CD4-positive, CD25-positive, alpha-beta regulatory T cell (primary cell): ENCODE data around the gene ARHGEF11. TPM values are rescaled to one million over a fixed set of nuclear protein-coding genes. Genes with fewer than 3 reads are reported as not detected.
"Not testable (repeated sequence)": the region's sequence is repeated elsewhere in the genome, so short reads cannot be mapped to it uniquely, and the experiment has no call there.

Experiments used
- ATAC-seq, 2 donors: fragments of 150-1000 bp; cut with Tn5 transposase; one replicate each; pipeline ENCODE4 v1.10.0; 2021; ENCODE audit warnings: low read depth in 2 of 2, moderate number of reproducible peaks in 2 of 2, moderate library complexity in 1 of 2
- DNase-seq, 3 donors: peaks; one replicate each; pipeline versions ENCODE4 v3.0.0 to v3.0.0-alpha.2; 2012 to 2022; ENCODE audit warnings: mixed read lengths in 1 of 3
- H3K27ac ChIP-seq: one replicate; pipeline ENCODE4 v1.7.0; 2013; ENCODE audit warnings: mild to moderate bottlenecking, low read length; ENCODE audit not compliant: insufficient read depth, poor library complexity, severe bottlenecking
- H3K27me3 ChIP-seq: one replicate; pipeline ENCODE4 v1.7.0; 2013; ENCODE audit warnings: low read length; ENCODE audit not compliant: control insufficient read depth, insufficient read depth
- H3K36me3 ChIP-seq: one replicate; pipeline ENCODE4 v1.7.0; 2013; ENCODE audit warnings: mild to moderate bottlenecking, low read length, moderate library complexity; ENCODE audit not compliant: control insufficient read depth, insufficient read depth
- H3K4me1 ChIP-seq: 2 replicates; pipeline ENCODE4 v1.7.0; 2013; ENCODE audit warnings: mild to moderate bottlenecking, low read length; ENCODE audit not compliant: insufficient read depth, control insufficient read depth, poor library complexity, severe bottlenecking
- H3K4me3 ChIP-seq: one replicate; pipeline ENCODE4 v1.7.0; 2013; ENCODE audit warnings: low read depth, mild to moderate bottlenecking, low read length, moderate library complexity
- H3K9me3 ChIP-seq, 2 experiments: 1 replicate in 1 of 2; 2 replicates in 1 of 2; pipeline ENCODE4 v1.7.0; 2013; ENCODE audit warnings: low read length in 2 of 2, mild to moderate bottlenecking in 1 of 2, moderate library complexity in 1 of 2; ENCODE audit not compliant: control insufficient read depth in 2 of 2
- H3K27ac Mint-ChIP-seq, 3 donors: one replicate each; pipeline ENCODE4 v1.8.0; 2020 to 2022; ENCODE audit warnings: mild to moderate bottlenecking in 3 of 3, mixed read lengths in 3 of 3, moderate library complexity in 2 of 3
- H3K27me3 Mint-ChIP-seq: one replicate; pipeline ENCODE4 v1.8.0; 2022; ENCODE audit warnings: mild to moderate bottlenecking, mixed read lengths
- H3K36me3 Mint-ChIP-seq: one replicate; pipeline ENCODE4 v1.8.0; 2020; ENCODE audit warnings: mixed read lengths
- H3K4me1 Mint-ChIP-seq, 4 donors: one replicate each; pipeline ENCODE4 v1.8.0; 2020 to 2022; ENCODE audit warnings: mixed read lengths in 4 of 4, mild to moderate bottlenecking in 1 of 4
- H3K4me3 Mint-ChIP-seq, 4 donors: one replicate each; pipeline ENCODE4 v1.8.0; 2020 to 2022; ENCODE audit warnings: mild to moderate bottlenecking in 4 of 4, mixed read lengths in 4 of 4, moderate library complexity in 3 of 4
- H3K9me3 Mint-ChIP-seq, 7 donors: one replicate each; pipeline ENCODE4 v1.8.0; 2020 to 2022; ENCODE audit warnings: mixed read lengths in 7 of 7, mild to moderate bottlenecking in 3 of 7, moderate library complexity in 2 of 7
- polyA plus RNA-seq, 4 donors: library from polyadenylated mRNA; unstranded; fragments of 300-500 nt; fragmentation: Illumina TruSeq; gene quantifications; one replicate each; pipeline ENCODE4 v1.2.3, GENCODE V29; 2021
- total RNA-seq: library from RNA; stranded (reverse); gene quantifications from one replicate; pipeline ENCODE4 v1.2.3, GENCODE V29; 2022

ARHGEF11 gene
- total and polyA plus RNA-seq, 5 donors from 2014 or later: 18.2 to 39.4 (median 20.8) TPM

GRCh38 chr1:157080714-157081113 lies 35.2 kb upstream of the ARHGEF11 start:
- Histone ChIP-seq H3K27me3 (peaks cover 17% of the 10 kb centered on the region), H3K9me3 (no peaks in the 10 kb centered on the region), H3K36me3 (no peaks in the 10 kb centered on the region), H3K4me3 (no peak overlapping the region), H3K4me1 (no peaks in the 10 kb centered on the region), H3K27ac (no peak overlapping the region)
- Mint-ChIP-seq H3K4me3 (no peak overlapping the region), H3K4me1 (no peaks in the 10 kb centered on the region), H3K27me3 (peaks cover 29% of the 10 kb centered on the region), H3K36me3 (no peaks in the 10 kb centered on the region), H3K9me3 (peaks cover 0 to 1% (median 0%) of the 10 kb centered on the region in 7 donors), H3K27ac (no peak overlapping the region)
- ATAC-seq (no peak), DNase-seq (no peak)

- Mint-ChIP-seq H3K27me3 (peaks cover 52% of the 10 kb centered on the region), H3K9me3 (peaks cover 0 to under 1% (median 0%) of the 10 kb centered on the region in 7 donors), H3K27ac (no peak overlapping the region), H3K4me1 (peaks cover 0 to 6% (median 2%) of the 10 kb centered on the region in 4 donors), H3K36me3 (no peaks in the 10 kb centered on the region), H3K4me3 (no peak overlapping the region)
- Histone ChIP-seq H3K9me3 (no peaks in the 10 kb centered on the region), H3K4me1 (no peaks in the 10 kb centered on the region), H3K27ac (no peak overlapping the region), H3K36me3 (no peaks in the 10 kb centered on the region), H3K4me3 (no peak overlapping the region), H3K27me3 (peaks cover 11% of the 10 kb centered on the region)
- ATAC-seq (no peak), DNase-seq (no peak)
Measured at GRCh38 chr1:157077394-157077793, 31.9 kb upstream of the ARHGEF11 start.

GRCh38 chr1:157073944-157074685 lies 28.6 kb upstream of the ARHGEF11 start:
- Histone ChIP-seq H3K4me3 (no peak overlapping the region), H3K9me3 (no peaks in the 10 kb centered on the region), H3K27me3 (peaks cover 22% of the 10 kb centered on the region), H3K27ac (no peak overlapping the region), H3K4me1 (no peaks in the 10 kb centered on the region), H3K36me3 (no peaks in the 10 kb centered on the region)
- H3K27ac Mint-ChIP-seq: no peak overlapping the region
- peaks cover 48% of the 10 kb centered on the region for H3K27me3 Mint-ChIP-seq
- no peak for ATAC-seq
- DNase-seq: peak in 1 of 3 donors; percentile 42
- no peaks in the 10 kb centered on the region for H3K9me3 Mint-ChIP-seq
- peaks cover 0 to 6% (median 2%) of the 10 kb centered on the region in 4 donors for H3K4me1 Mint-ChIP-seq
- H3K36me3 Mint-ChIP-seq: no peaks in the 10 kb centered on the region
- no peak overlapping the region for H3K4me3 Mint-ChIP-seq

GRCh38 chr1:157069601-157070000 lies 24.1 kb upstream of the ARHGEF11 start:
- H3K27ac Mint-ChIP-seq: no peak overlapping the region
- Histone ChIP-seq H3K27me3 (peaks cover 21% of the 10 kb centered on the region), H3K4me3 (no peak overlapping the region), H3K27ac (no peak overlapping the region), H3K36me3 (no peaks in the 10 kb centered on the region), H3K4me1 (no peaks in the 10 kb centered on the region), H3K9me3 (no peaks in the 10 kb centered on the region)
- DNase-seq (no peak), ATAC-seq (no peak)
- H3K27me3 Mint-ChIP-seq: peaks cover 36% of the 10 kb centered on the region
- no peak overlapping the region for H3K4me3 Mint-ChIP-seq
- H3K4me1 Mint-ChIP-seq: peaks cover 0 to 6% (median 2%) of the 10 kb centered on the region in 4 donors
- H3K36me3 Mint-ChIP-seq: no peaks in the 10 kb centered on the region
- H3K9me3 Mint-ChIP-seq: peaks cover 0 to 7% (median 0%) of the 10 kb centered on the region in 7 donors

- H3K27ac Mint-ChIP-seq, H3K4me1 ChIP-seq, H3K4me3 Mint-ChIP-seq, H3K36me3 Mint-ChIP-seq, H3K9me3 ChIP-seq, H3K27me3 ChIP-seq, ATAC-seq, DNase-seq, H3K36me3 ChIP-seq, H3K27ac ChIP-seq, H3K4me1 Mint-ChIP-seq, H3K4me3 ChIP-seq: not testable (repeated sequence)
- H3K9me3 Mint-ChIP-seq: peaks cover 0 to 16% (median 6%) of the 10 kb centered on the region in 7 donors
- peaks cover 42% of the 10 kb centered on the region for H3K27me3 Mint-ChIP-seq
Measured at GRCh38 chr1:157059241-157059640, 13.7 kb upstream of the ARHGEF11 start.

GRCh38 chr1:157056269-157056668 lies 10.7 kb upstream of the ARHGEF11 start:
- no peaks in the 10 kb centered on the region for H3K4me1 ChIP-seq
- H3K36me3 ChIP-seq: no peaks in the 10 kb centered on the region
- ATAC-seq: no peak
- H3K27me3 Mint-ChIP-seq: peaks cover 59% of the 10 kb centered on the region
- peaks cover 8 to 13% of the 10 kb centered on the region in 2 experiments for H3K9me3 ChIP-seq
- H3K4me3 Mint-ChIP-seq: no peak overlapping the region
- DNase-seq: no peak
- peaks cover 3% of the 10 kb centered on the region for H3K27me3 ChIP-seq
- H3K36me3 Mint-ChIP-seq: no peaks in the 10 kb centered on the region
- no peak overlapping the region for H3K27ac ChIP-seq
- peaks cover 1 to 19% (median 8%) of the 10 kb centered on the region in 7 donors for H3K9me3 Mint-ChIP-seq
- H3K4me3 ChIP-seq: no peak overlapping the region
- no peaks in the 10 kb centered on the region for H3K4me1 Mint-ChIP-seq
- H3K27ac Mint-ChIP-seq: no peak overlapping the region

- peaks cover 62% of the 10 kb centered on the region for H3K27me3 Mint-ChIP-seq
- ATAC-seq, DNase-seq, H3K27ac ChIP-seq, H3K4me3 ChIP-seq, H3K4me3 Mint-ChIP-seq, H3K36me3 ChIP-seq, H3K36me3 Mint-ChIP-seq, H3K4me1 Mint-ChIP-seq, H3K27me3 ChIP-seq, H3K27ac Mint-ChIP-seq, H3K4me1 ChIP-seq: not testable (repeated sequence)
- peaks cover 1 to 16% (median 8%) of the 10 kb centered on the region in 7 donors for H3K9me3 Mint-ChIP-seq
- peaks cover 8 to 13% of the 10 kb centered on the region in 2 experiments for H3K9me3 ChIP-seq
Measured at GRCh38 chr1:157055729-157056128, 10.2 kb upstream of the ARHGEF11 start.

GRCh38 chr1:157050836-157051235 lies 5.3 kb upstream of the ARHGEF11 start:
- peaks cover 4% of the 10 kb centered on the region for H3K36me3 Mint-ChIP-seq
- no peak overlapping the region for H3K27ac ChIP-seq
- H3K4me1 ChIP-seq: peaks cover 6% of the 10 kb centered on the region
- H3K9me3 ChIP-seq: peaks cover 8 to 13% of the 10 kb centered on the region in 2 experiments
- no peak for ATAC-seq
- H3K9me3 Mint-ChIP-seq: peaks cover 1 to 18% (median 8%) of the 10 kb centered on the region in 7 donors
- H3K27me3 Mint-ChIP-seq: peaks cover 84% of the 10 kb centered on the region
- peaks cover 25% of the 10 kb centered on the region for H3K27me3 ChIP-seq
- no peak for DNase-seq
- no peaks in the 10 kb centered on the region for H3K36me3 ChIP-seq
- H3K4me3 Mint-ChIP-seq: peak overlapping the region in 1 of 4 donors; percentile 63
- H3K4me3 ChIP-seq: no peak overlapping the region
- peaks cover 0 to 11% (median 5%) of the 10 kb centered on the region in 4 donors for H3K4me1 Mint-ChIP-seq
- H3K27ac Mint-ChIP-seq: no peak overlapping the region
